Measurements from ENCODE around the gene RASA3.

DNA sequence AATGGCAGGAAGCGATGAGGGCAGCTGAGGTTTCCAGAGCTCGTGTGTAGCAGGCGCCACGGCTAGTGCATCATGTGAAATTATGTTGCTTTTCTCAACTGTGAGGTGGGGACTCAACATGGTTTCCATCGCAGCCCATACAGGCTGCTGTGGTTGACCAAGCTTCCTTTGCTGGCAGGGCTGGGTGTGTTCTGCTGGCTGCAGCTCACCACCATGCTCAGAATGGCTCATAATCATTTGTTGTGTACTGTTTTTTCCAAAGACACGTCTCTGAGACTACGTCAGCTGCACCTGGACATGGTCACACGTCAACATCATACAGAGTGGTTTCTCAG, 16.1 kb upstream of the RASA3 start:
- TF ChIP-seq, protein P1, sequence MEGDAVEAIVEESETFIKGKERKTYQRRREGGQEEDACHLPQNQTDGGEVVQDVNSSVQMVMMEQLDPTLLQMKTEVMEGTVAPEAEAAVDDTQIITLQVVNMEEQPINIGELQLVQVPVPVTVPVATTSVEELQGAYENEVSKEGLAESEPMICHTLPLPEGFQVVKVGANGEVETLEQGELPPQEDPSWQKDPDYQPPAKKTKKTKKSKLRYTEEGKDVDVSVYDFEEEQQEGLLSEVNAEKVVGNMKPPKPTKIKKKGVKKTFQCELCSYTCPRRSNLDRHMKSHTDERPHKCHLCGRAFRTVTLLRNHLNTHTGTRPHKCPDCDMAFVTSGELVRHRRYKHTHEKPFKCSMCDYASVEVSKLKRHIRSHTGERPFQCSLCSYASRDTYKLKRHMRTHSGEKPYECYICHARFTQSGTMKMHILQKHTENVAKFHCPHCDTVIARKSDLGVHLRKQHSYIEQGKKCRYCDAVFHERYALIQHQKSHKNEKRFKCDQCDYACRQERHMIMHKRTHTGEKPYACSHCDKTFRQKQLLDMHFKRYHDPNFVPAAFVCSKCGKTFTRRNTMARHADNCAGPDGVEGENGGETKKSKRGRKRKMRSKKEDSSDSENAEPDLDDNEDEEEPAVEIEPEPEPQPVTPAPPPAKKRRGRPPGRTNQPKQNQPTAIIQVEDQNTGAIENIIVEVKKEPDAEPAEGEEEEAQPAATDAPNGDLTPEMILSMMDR (IDR thresholded peaks at IDR 0.05): no peak
- TF ChIP-seq EZH2 (IDR thresholded peaks at IDR 0.05): no peak

Measured in neural progenitor cell (in vitro differentiated cells).